ENCODE data around the gene ARID4A.
"Not testable (repeated sequence)": the region's sequence is repeated elsewhere in the genome, so short reads cannot be mapped to it uniquely, and the experiment has no call there.

The ARID4A gene

GRCh38 chr14:58408681-58409215 is 110.4 kb downstream of the ARID4A start:
- no peak for TF ChIP-seq CTCF (IDR thresholded peaks at IDR 0.05; ENCODE audit: insufficient read depth, low read length, missing control alignments)
- ChIA-PET POLR2A (no interaction called here), CTCF (interaction anchor here (3.7 kb wide), 1 partner anchor 12 kb away, joined by 35 read pairs; the partner anchor contains the start of gene TOMM20L)
- H3K4me3 ChIP-seq (ENCODE audit: low read depth, low read length) = no peak overlapping the region
- no peak for DNase-seq (ENCODE audit: low read depth, low spot score)

DNA sequence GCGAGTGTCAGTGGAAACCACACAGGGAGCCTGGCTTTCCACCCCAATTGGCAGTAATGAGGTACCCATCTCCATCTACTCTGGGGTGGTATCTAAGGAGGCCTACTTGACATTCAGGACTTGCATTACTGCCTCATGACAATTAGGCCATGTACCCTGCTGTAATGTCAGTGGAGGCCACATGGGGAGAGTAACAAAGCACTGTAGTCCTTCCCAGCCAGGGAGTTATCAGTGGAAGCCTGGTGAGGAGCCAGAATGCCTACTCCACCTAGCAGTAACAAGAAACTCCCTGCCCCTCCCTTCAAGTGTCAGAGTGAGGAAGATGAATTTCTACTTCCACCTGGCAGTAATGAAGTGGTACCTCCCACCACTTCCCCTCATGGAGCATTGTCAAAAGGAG is 116.5 kb downstream of the ARID4A start:
- no peak for TF ChIP-seq CTCF (IDR thresholded peaks at IDR 0.05; ENCODE audit: insufficient read depth, low read length, missing control alignments)
- DNase-seq (ENCODE audit: low read depth, low spot score) = no peak
- H3K4me3 ChIP-seq (ENCODE audit: low read depth, low read length) = no peak overlapping the region
- POLR2A ChIA-PET = no interaction called here
- CTCF ChIA-PET = interaction anchor here (1.2 kb wide), 1 partner anchor 15 kb away, joined by 4 read pairs; no protein-coding TSS in a partner anchor

GRCh38 chr14:58415636-58416547 is 117.5 kb downstream of the ARID4A start:
- no peak for DNase-seq (ENCODE audit: low read depth, low spot score)
- POLR2A ChIA-PET = no interaction called here
- no peak overlapping the region for H3K4me3 ChIP-seq (ENCODE audit: low read depth, low read length)
- TF ChIP-seq CTCF (IDR thresholded peaks at IDR 0.05; ENCODE audit: insufficient read depth, low read length, missing control alignments) = no peak
- CTCF ChIA-PET = no interaction called here

DNA sequence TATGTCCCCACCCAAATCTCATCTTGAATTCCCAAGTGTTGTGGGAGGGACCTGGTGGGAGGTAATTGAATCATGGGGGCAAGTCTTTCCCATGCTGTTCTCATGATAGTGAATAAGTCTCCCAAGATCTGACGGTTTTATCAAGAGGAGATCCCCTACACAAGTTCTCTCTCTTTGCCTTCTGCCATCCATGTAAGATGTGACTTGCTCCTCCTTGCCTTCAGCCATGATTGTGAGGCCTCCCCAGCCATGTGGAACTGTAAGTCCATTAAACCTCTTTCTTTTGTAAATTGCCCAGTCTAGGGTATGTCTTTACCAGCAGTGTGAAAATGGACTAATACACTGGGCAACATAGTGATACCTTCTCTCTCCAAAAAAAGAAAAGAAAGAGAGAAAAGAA is 118.6 kb downstream of the ARID4A start:
- H3K4me3 ChIP-seq (ENCODE audit: low read depth, low read length); POLR2A ChIA-PET; DNase-seq (ENCODE audit: low read depth, low spot score); CTCF ChIA-PET: not testable (repeated sequence)
